Spinal cord (tissue), 10 donors: ENCODE results near the gene CDC42BPB. TPM values are rescaled to one million over a fixed set of nuclear protein-coding genes. Genes with fewer than 3 reads are reported as not detected.
"Not testable (repeated sequence)": the region's sequence is repeated elsewhere in the genome, so short reads cannot be mapped to it uniquely, and the experiment has no call there.

Experiments
- DNase-seq, 6 donors: peaks; one replicate each; pipeline versions ENCODE4 v3.0.0 to v3.0.0-alpha.2; 2013 to 2015; ENCODE audit warnings: low spot score in 6 of 6, low read depth in 4 of 6
- H3K27ac ChIP-seq: one replicate; pipeline ENCODE4 v1.5.1; 2013; ENCODE audit warnings: low read depth, low read length, control low read depth
- H3K27me3 ChIP-seq: one replicate; pipeline ENCODE4 v1.6.1; 2013; ENCODE audit warnings: low read length; ENCODE audit not compliant: control insufficient read depth, insufficient read depth
- H3K36me3 ChIP-seq: one replicate; pipeline ENCODE4 v1.6.1; 2013; ENCODE audit warnings: low read length; ENCODE audit not compliant: control insufficient read depth, insufficient read depth
- H3K4me1 ChIP-seq: one replicate; pipeline ENCODE4 v1.6.1; 2013; ENCODE audit warnings: low read length; ENCODE audit not compliant: control insufficient read depth, insufficient read depth
- H3K4me3 ChIP-seq: one replicate; pipeline ENCODE4 v1.5.1; 2013; ENCODE audit warnings: low read depth, low read length, control low read depth
- H3K9me3 ChIP-seq: one replicate; pipeline ENCODE4 v1.6.1; 2013; ENCODE audit warnings: low read length; ENCODE audit not compliant: control insufficient read depth, insufficient read depth
- WGBS: methylation state at CpG from one replicate; pipeline ENCODE4 v1.1.5; 2013; ENCODE audit warnings: missing lambda C conversion rate; ENCODE audit not compliant: insufficient coverage; 5-methylcytosine and 5-hydroxymethylcytosine counted together
- polyA plus RNA-seq, 2 donors: library from polyadenylated mRNA; unstranded; fragments of 120-200 nt; gene quantifications; one replicate each; pipeline ENCODE4 v1.2.1, GENCODE V29; 2013; ENCODE audit not compliant: insufficient read length in 2 of 2
- total RNA-seq, 2 donors: library from RNA; depleted of rRNA in 1 of 2; stranded (reverse); fragments of 120-200 nt in 1 of 2; fragments of >200 nt in 1 of 2; gene quantifications; one replicate each; pipeline versions ENCODE4 v1.2.3 to v1.2.4, GENCODE V29; 2013 to 2014
- donor health status: healthy.

CDC42BPB gene
- total and polyA plus RNA-seq, 4 donors: 69.0 to 115 (median 96.3) TPM

GRCh38 chr14:102929241-102930137, 127.9 kb downstream of the CDC42BPB start:
- 2% methylated on average over 91 of the region's 94 CpGs for WGBS
- Histone ChIP-seq H3K27ac (no peak overlapping the region), H3K4me1 (peaks cover 30% of the 10 kb centered on the region), H3K9me3 (no peaks in the 10 kb centered on the region), H3K4me3 (no peak overlapping the region), H3K36me3 (peaks cover 37% of the 10 kb centered on the region), H3K27me3 (peaks cover 57% of the 10 kb centered on the region)
- no peak for DNase-seq

GRCh38 chr14:102928412-102929240, 128.7 kb downstream of the CDC42BPB start:
- H3K36me3 ChIP-seq: peaks cover 30% of the 10 kb centered on the region
- no peak overlapping the region for H3K27ac ChIP-seq
- H3K27me3 ChIP-seq: peaks cover 66% of the 10 kb centered on the region
- H3K4me3 ChIP-seq: peak overlapping the region; percentile 30
- peak in 2 of 6 donors; percentile 50 to 56 for DNase-seq
- H3K9me3 ChIP-seq: no peaks in the 10 kb centered on the region
- 1% methylated on average over 94 of the region's 94 CpGs for WGBS
- H3K4me1 ChIP-seq: peaks cover 33% of the 10 kb centered on the region

- H3K36me3 ChIP-seq: peaks cover 24% of the 10 kb centered on the region
- no peaks in the 10 kb centered on the region for H3K9me3 ChIP-seq
- DNase-seq: no peak
- H3K4me3 ChIP-seq: peak overlapping the region; percentile 30
- H3K4me1 ChIP-seq: peaks cover 40% of the 10 kb centered on the region
- no peak overlapping the region for H3K27ac ChIP-seq
- H3K27me3 ChIP-seq: peaks cover 72% of the 10 kb centered on the region
- 7% methylated on average over 35 of the region's 35 CpGs for WGBS
Observed at GRCh38 chr14:102927878-102928411, 129.4 kb downstream of the CDC42BPB start.

GRCh38 chr14:102927346-102927877, 129.9 kb downstream of the CDC42BPB start:
- Histone ChIP-seq H3K27ac (no peak overlapping the region), H3K27me3 (peaks cover 78% of the 10 kb centered on the region), H3K9me3 (no peaks in the 10 kb centered on the region), H3K36me3 (peaks cover 19% of the 10 kb centered on the region), H3K4me3 (no peak overlapping the region), H3K4me1 (peaks cover 45% of the 10 kb centered on the region)
- DNase-seq: no peak
- WGBS: 44% methylated on average over 19 of the region's 19 CpGs

GRCh38 chr14:102926840-102927239, 130.5 kb downstream of the CDC42BPB start:
- peaks cover 14% of the 10 kb centered on the region for H3K36me3 ChIP-seq
- WGBS: no CpG with 5 or more reads among the region's 10 CpGs
- H3K4me1 ChIP-seq: peaks cover 46% of the 10 kb centered on the region
- not testable (repeated sequence) for H3K9me3 ChIP-seq, H3K27ac ChIP-seq, H3K4me3 ChIP-seq, DNase-seq
- H3K27me3 ChIP-seq: peaks cover 82% of the 10 kb centered on the region

GRCh38 chr14:102926104-102926503, 131.2 kb downstream of the CDC42BPB start:
- Histone ChIP-seq H3K36me3 (peaks cover 6% of the 10 kb centered on the region), H3K4me1 (peaks cover 46% of the 10 kb centered on the region), H3K27me3 (peaks cover 79% of the 10 kb centered on the region), H3K4me3 (no peak overlapping the region), H3K27ac (no peak overlapping the region), H3K9me3 (no peaks in the 10 kb centered on the region)
- 40% methylated on average over 6 of the region's 12 CpGs for WGBS
- no peak for DNase-seq

- no peak for DNase-seq
- H3K9me3 ChIP-seq: no peaks in the 10 kb centered on the region
- peaks cover 43% of the 10 kb centered on the region for H3K4me1 ChIP-seq
- no peak overlapping the region for H3K4me3 ChIP-seq
- H3K27me3 ChIP-seq: peaks cover 75% of the 10 kb centered on the region
- H3K36me3 ChIP-seq: peaks cover 4% of the 10 kb centered on the region
- H3K27ac ChIP-seq: no peak overlapping the region
- 70% methylated on average over 6 of the region's 11 CpGs for WGBS
Observed at GRCh38 chr14:102925646-102926045, 131.7 kb downstream of the CDC42BPB start.

- Histone ChIP-seq H3K4me1 (peaks cover 37% of the 10 kb centered on the region), H3K27ac (no peak overlapping the region), H3K27me3 (peaks cover 72% of the 10 kb centered on the region), H3K9me3 (no peaks in the 10 kb centered on the region), H3K36me3 (peaks cover 2% of the 10 kb centered on the region), H3K4me3 (no peak overlapping the region)
- no peak for DNase-seq
- 73% methylated on average over 14 of the region's 25 CpGs for WGBS
Observed at GRCh38 chr14:102924632-102925588, 132.4 kb downstream of the CDC42BPB start.
